GM18861 (cell line): Measurements from ENCODE around the gene FRMD8.
"Not testable (repeated sequence)": the region's sequence is repeated elsewhere in the genome, so short reads cannot be mapped to it uniquely, and the experiment has no call there.

ENCODE experiments used
- ATAC-seq: cut with Tn5 transposase; IDR thresholded peaks from one replicate; pipeline ENCODE4 v1.9.1; 2021; ENCODE audit not compliant: unreplicated experiment

Gene FRMD8

GRCh38 chr11:65413077-65413664 is 26.7 kb downstream of the FRMD8 start:
- not testable (repeated sequence) for ATAC-seq

- ATAC-seq: no peak
These were observed 28.5 kb downstream of the FRMD8 start for GRCh38 chr11:65414776-65415498.

- ATAC-seq: no peak
These were observed 29.3 kb downstream of the FRMD8 start for GRCh38 chr11:65415499-65416340.

- ATAC-seq: peak; percentile 23
These were observed 29.9 kb downstream of the FRMD8 start for GRCh38 chr11:65416341-65416824.

GRCh38 chr11:65416841-65417701 is 30.6 kb downstream of the FRMD8 start:
- no peak for ATAC-seq

GRCh38 chr11:65417702-65418430 is 31.4 kb downstream of the FRMD8 start:
- ATAC-seq: no peak

- ATAC-seq: no peak
These were observed 31.9 kb downstream of the FRMD8 start for GRCh38 chr11:65418431-65418680.

GRCh38 chr11:65418681-65419459 is 32.4 kb downstream of the FRMD8 start:
- ATAC-seq: peak; percentile 24

GRCh38 chr11:65419460-65419771 is 33.0 kb downstream of the FRMD8 start:
- ATAC-seq: no peak

- no peak for ATAC-seq
These were observed 33.5 kb downstream of the FRMD8 start for GRCh38 chr11:65419772-65420481.

- ATAC-seq: no peak
These were observed 34.1 kb downstream of the FRMD8 start for GRCh38 chr11:65420506-65420905.

- ATAC-seq: no peak
These were observed 34.7 kb downstream of the FRMD8 start for GRCh38 chr11:65420979-65421793.

GRCh38 chr11:65421794-65422632 is 35.6 kb downstream of the FRMD8 start:
- no peak for ATAC-seq

- ATAC-seq: no peak
These were observed 36.4 kb downstream of the FRMD8 start, which contains the start of gene NEAT1 for GRCh38 chr11:65422633-65423515. Gene NEAT1, plus strand, starts transcription at chr11:65422798.

- ATAC-seq: no peak
These were observed 37.2 kb downstream of the FRMD8 start for GRCh38 chr11:65423516-65424204.
